ENCODE results near the gene C20orf204.

Gene C20orf204

GRCh38 chr20:64036346-64037198 lies 590 bp downstream of the C20orf204 start:
- Histone ChIP-seq H3K36me3 (ENCODE audit: insufficient read depth, insufficient read length, low read length) (peaks cover 44% of the 10 kb centered on the region), H3K4me1 (ENCODE audit: insufficient read depth, insufficient read length) (peaks cover 28% of the 10 kb centered on the region), H3K9ac (ENCODE audit: insufficient read length, low read depth) (peak overlapping the region; percentile 44), H3K27me3 (ENCODE audit: insufficient read depth, insufficient read length) (peaks cover 43% of the 10 kb centered on the region), H3K4me3 (ENCODE audit: insufficient read length, low read depth) (no peak overlapping the region), H3K9me3 (ENCODE audit: insufficient read depth, low read length) (peaks cover 8% of the 10 kb centered on the region; the same call in 1 of the 2 replicates)
- DNase-seq (ENCODE audit: low read depth, low spot score): no peak
- TF ChIP-seq YY1 (IDR thresholded peaks at IDR 0.05; ENCODE audit: insufficient read depth, insufficient read length) (no peak), ZNF274 (IDR thresholded peaks at IDR 0.05; ENCODE audit: low read depth, low read length) (no peak), SUZ12 (IDR thresholded peaks at IDR 0.05; ENCODE audit: extremely low read depth, insufficient read depth, insufficient read length) (no peak)

DNA sequence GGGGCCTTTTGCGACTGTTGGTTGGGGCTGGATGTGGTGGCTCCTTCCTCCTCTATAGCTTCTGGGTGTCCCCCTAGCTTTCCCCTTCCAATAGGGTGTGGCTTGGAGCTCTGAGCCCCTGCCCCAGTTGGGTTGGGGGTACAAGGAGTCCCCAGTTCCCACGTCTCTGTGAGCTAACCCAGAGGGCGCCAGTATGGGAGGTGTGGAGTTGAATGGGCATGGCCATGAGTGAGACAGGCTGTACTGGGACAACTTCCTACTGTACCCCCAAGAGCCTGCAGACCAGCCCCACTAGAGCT lies 1.2 kb downstream of the C20orf204 start:
- DNase-seq (ENCODE audit: low read depth, low spot score): no peak
- no peak overlapping the region for H3K4me3 ChIP-seq (ENCODE audit: insufficient read length, low read depth)
- H3K4me1 ChIP-seq (ENCODE audit: insufficient read depth, insufficient read length): peaks cover 32% of the 10 kb centered on the region
- peaks cover 38% of the 10 kb centered on the region for H3K36me3 ChIP-seq (ENCODE audit: insufficient read depth, insufficient read length, low read length)
- H3K27me3 ChIP-seq (ENCODE audit: insufficient read depth, insufficient read length): peaks cover 48% of the 10 kb centered on the region
- peak overlapping the region; percentile 17 for H3K9ac ChIP-seq (ENCODE audit: insufficient read length, low read depth)
- peaks cover 8% of the 10 kb centered on the region; the same call in 1 of the 2 replicates for H3K9me3 ChIP-seq (ENCODE audit: insufficient read depth, low read length)
- TF ChIP-seq YY1 (IDR thresholded peaks at IDR 0.05; ENCODE audit: insufficient read depth, insufficient read length): no peak

- peaks cover 32% of the 10 kb centered on the region for H3K4me1 ChIP-seq (ENCODE audit: insufficient read depth, insufficient read length)
- DNase-seq (ENCODE audit: low read depth, low spot score): no peak
- peaks cover 53% of the 10 kb centered on the region for H3K27me3 ChIP-seq (ENCODE audit: insufficient read depth, insufficient read length)
- peak overlapping the region; percentile 17 for H3K9ac ChIP-seq (ENCODE audit: insufficient read length, low read depth)
- peak overlapping the region; percentile 51 for H3K4me3 ChIP-seq (ENCODE audit: insufficient read length, low read depth)
- peaks cover 8% of the 10 kb centered on the region; the same call in 1 of the 2 replicates for H3K9me3 ChIP-seq (ENCODE audit: insufficient read depth, low read length)
- TF ChIP-seq SUZ12 (IDR thresholded peaks at IDR 0.05; ENCODE audit: extremely low read depth, insufficient read depth, insufficient read length) (no peak), YY1 (IDR thresholded peaks at IDR 0.05; ENCODE audit: insufficient read depth, insufficient read length) (no peak), ZNF274 (IDR thresholded peaks at IDR 0.05; ENCODE audit: low read depth, low read length) (no peak)
- peaks cover 33% of the 10 kb centered on the region for H3K36me3 ChIP-seq (ENCODE audit: insufficient read depth, insufficient read length, low read length)
These were observed 1.7 kb downstream of the C20orf204 start for GRCh38 chr20:64037498-64038213.

GRCh38 chr20:64038224-64038564 lies 2.2 kb downstream of the C20orf204 start:
- no peak for DNase-seq (ENCODE audit: low read depth, low spot score)
- H3K4me1 ChIP-seq (ENCODE audit: insufficient read depth, insufficient read length): peaks cover 32% of the 10 kb centered on the region
- TF ChIP-seq ZNF274 (IDR thresholded peaks at IDR 0.05; ENCODE audit: low read depth, low read length) (no peak), SUZ12 (IDR thresholded peaks at IDR 0.05; ENCODE audit: extremely low read depth, insufficient read depth, insufficient read length) (no peak), YY1 (IDR thresholded peaks at IDR 0.05; ENCODE audit: insufficient read depth, insufficient read length) (no peak)
- peak overlapping the region; percentile 51 for H3K4me3 ChIP-seq (ENCODE audit: insufficient read length, low read depth)
- peaks cover 28% of the 10 kb centered on the region for H3K36me3 ChIP-seq (ENCODE audit: insufficient read depth, insufficient read length, low read length)
- peaks cover 8% of the 10 kb centered on the region; the same call in 1 of the 2 replicates for H3K9me3 ChIP-seq (ENCODE audit: insufficient read depth, low read length)
- H3K27me3 ChIP-seq (ENCODE audit: insufficient read depth, insufficient read length): peaks cover 53% of the 10 kb centered on the region
- peak overlapping the region; percentile 86 for H3K9ac ChIP-seq (ENCODE audit: insufficient read length, low read depth)

- TF ChIP-seq YY1 (IDR thresholded peaks at IDR 0.05; ENCODE audit: insufficient read depth, insufficient read length) (no peak), ZNF274 (IDR thresholded peaks at IDR 0.05; ENCODE audit: low read depth, low read length) (no peak), SUZ12 (IDR thresholded peaks at IDR 0.05; ENCODE audit: extremely low read depth, insufficient read depth, insufficient read length) (no peak)
- H3K4me3 ChIP-seq (ENCODE audit: insufficient read length, low read depth): peak overlapping the region; percentile 51
- H3K4me1 ChIP-seq (ENCODE audit: insufficient read depth, insufficient read length): peaks cover 32% of the 10 kb centered on the region
- H3K9ac ChIP-seq (ENCODE audit: insufficient read length, low read depth): peak overlapping the region; percentile 86
- H3K9me3 ChIP-seq (ENCODE audit: insufficient read depth, low read length): peaks cover 8% of the 10 kb centered on the region; the same call in 1 of the 2 replicates
- peaks cover 24% of the 10 kb centered on the region for H3K36me3 ChIP-seq (ENCODE audit: insufficient read depth, insufficient read length, low read length)
- peaks cover 58% of the 10 kb centered on the region for H3K27me3 ChIP-seq (ENCODE audit: insufficient read depth, insufficient read length)
- DNase-seq (ENCODE audit: low read depth, low spot score): no peak
These were observed 2.7 kb downstream of the C20orf204 start for GRCh38 chr20:64038565-64039292.

GRCh38 chr20:64039293-64040160 lies 3.5 kb downstream of the C20orf204 start:
- H3K9ac ChIP-seq (ENCODE audit: insufficient read length, low read depth): peak overlapping the region; percentile 74
- peaks cover 16% of the 10 kb centered on the region for H3K36me3 ChIP-seq (ENCODE audit: insufficient read depth, insufficient read length, low read length)
- no peak for DNase-seq (ENCODE audit: low read depth, low spot score)
- TF ChIP-seq SUZ12 (IDR thresholded peaks at IDR 0.05; ENCODE audit: extremely low read depth, insufficient read depth, insufficient read length) (no peak), YY1 (IDR thresholded peaks at IDR 0.05; ENCODE audit: insufficient read depth, insufficient read length) (no peak)
- H3K4me3 ChIP-seq (ENCODE audit: insufficient read length, low read depth): peak overlapping the region; percentile 51
- peaks cover 8% of the 10 kb centered on the region; the same call in 1 of the 2 replicates for H3K9me3 ChIP-seq (ENCODE audit: insufficient read depth, low read length)
- H3K27me3 ChIP-seq (ENCODE audit: insufficient read depth, insufficient read length): peaks cover 62% of the 10 kb centered on the region
- H3K4me1 ChIP-seq (ENCODE audit: insufficient read depth, insufficient read length): peaks cover 31% of the 10 kb centered on the region

Data from NT2/D1 (cell line).